BLaER1 treated with 17β-estradiol and CSF1 and Interleukin-3, amounts not matched to agents 10 nM and 100 nM (cell line): Measurements from ENCODE around the gene FYTTD1.

Source experiments
- H3K27ac ChIP-seq, 11 experiments: shearing (Covaris generic); formaldehyde crosslinking; 2 replicates each; pipeline ENCODE4 v1.8.1; 2022
- H3K27me3 ChIP-seq, 11 experiments: shearing (Covaris generic); formaldehyde crosslinking; 2 replicates each; pipeline ENCODE4 v1.8.1; 2022
- H3K36me3 ChIP-seq, 11 experiments: shearing (Covaris generic); formaldehyde crosslinking; 2 replicates each; pipeline ENCODE4 v1.8.1; 2022
- H3K4me1 ChIP-seq, 10 experiments: shearing (Covaris generic); formaldehyde crosslinking; 2 replicates each; pipeline ENCODE4 v1.8.1; 2022
- H3K4me2 ChIP-seq, 11 experiments: shearing (Covaris generic); formaldehyde crosslinking; 2 replicates each; pipeline ENCODE4 v1.8.1; 2022
- H3K4me3 ChIP-seq, 10 experiments: shearing (Covaris generic); formaldehyde crosslinking; 2 replicates each; pipeline ENCODE4 v1.8.1; 2022
- H3K9ac ChIP-seq, 11 experiments: shearing (Covaris generic); formaldehyde crosslinking; 2 replicates each; pipeline ENCODE4 v1.8.1; 2022
- H3K9me3 ChIP-seq, 11 experiments: shearing (Covaris generic); formaldehyde crosslinking; replicated peaks in 1 of 11; 2 replicates each; pipeline ENCODE4 v1.8.1; 2022
- H4K20me1 ChIP-seq, 11 experiments: shearing (Covaris generic); formaldehyde crosslinking; 2 replicates each; pipeline ENCODE4 v1.8.1; 2022
- Cebpa-rat ChIP-seq, 11 experiments: shearing (Covaris generic); IDR thresholded peaks; 2 replicates each; pipeline ENCODE4 v1.8.1; 2022

Gene FYTTD1

DNA sequence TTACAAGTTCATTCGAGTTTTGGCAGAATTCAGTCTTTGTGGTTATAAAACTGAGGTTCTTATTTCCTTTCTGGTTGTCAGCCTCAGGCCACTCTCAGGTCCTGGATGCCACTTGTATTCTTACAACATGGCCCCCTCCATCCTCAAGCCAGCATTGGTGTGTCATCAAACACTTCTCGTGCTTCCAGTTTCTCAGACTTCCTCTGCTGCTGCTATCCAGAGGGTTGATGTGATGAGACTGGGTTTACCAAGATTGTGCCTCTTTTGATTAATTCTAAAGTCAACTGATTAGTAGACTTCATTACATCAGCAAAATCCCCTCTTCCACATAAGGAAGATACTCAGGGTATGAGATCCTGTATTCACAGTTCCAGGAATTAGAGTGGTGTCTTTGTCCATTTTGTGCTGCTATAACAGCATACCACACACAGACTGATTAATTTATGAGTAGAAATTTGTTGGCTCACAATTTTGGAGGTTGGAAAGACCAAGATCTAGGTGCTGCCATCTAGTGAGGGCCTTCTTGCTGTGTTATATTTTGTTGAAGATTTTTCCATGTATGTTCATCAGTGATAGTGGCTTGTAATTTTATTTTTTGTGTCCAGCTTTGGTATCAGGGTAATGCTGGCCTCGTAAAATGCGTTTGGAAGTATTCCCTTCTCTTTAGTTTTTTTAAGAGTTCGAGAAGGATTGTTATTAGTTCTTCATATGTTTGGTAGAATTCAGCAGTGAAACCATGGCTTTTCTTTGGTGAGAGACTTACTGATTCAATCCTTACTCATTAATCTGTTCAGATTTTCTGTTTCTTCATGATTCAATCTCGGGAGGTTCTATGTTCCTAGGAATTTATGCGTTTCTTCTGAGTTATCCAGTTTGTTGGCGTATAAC, 52.5 kb downstream of the FYTTD1 start:
- no peak for TF ChIP-seq Cebpa-rat (IDR thresholded peaks at IDR 0.05)
- peaks cover 0 to 25% (median 7%) of the 10 kb centered on the region in 11 experiments; a peak in 6 of 22 replicates for H3K36me3 ChIP-seq
- no peaks in the 10 kb centered on the region for H3K9me3 ChIP-seq
- peaks cover 29 to 95% (median 54%) of the 10 kb centered on the region in 11 experiments; a peak in 19 of 22 replicates for H4K20me1 ChIP-seq
- H3K27me3 ChIP-seq, result no peaks in the 10 kb centered on the region
- peak overlapping the region; percentile 1 to 68 (median 38); a peak in 18 of 22 replicates for H3K4me2 ChIP-seq
- no peak overlapping the region for H3K4me3 ChIP-seq
- peak overlapping the region in 5 of 11 experiments; percentile 1 to 23 (median 11); a peak in 4 of 22 replicates for H3K27ac ChIP-seq
- 0 out of 22 replicates have a peak overlapping the region, but pooled peaks of 1 of the 11 experiments have one; percentile 32 for H3K9ac ChIP-seq
- H3K4me1 ChIP-seq, result peaks cover 23 to 42% (median 30%) of the 10 kb centered on the region in 10 experiments

DNA sequence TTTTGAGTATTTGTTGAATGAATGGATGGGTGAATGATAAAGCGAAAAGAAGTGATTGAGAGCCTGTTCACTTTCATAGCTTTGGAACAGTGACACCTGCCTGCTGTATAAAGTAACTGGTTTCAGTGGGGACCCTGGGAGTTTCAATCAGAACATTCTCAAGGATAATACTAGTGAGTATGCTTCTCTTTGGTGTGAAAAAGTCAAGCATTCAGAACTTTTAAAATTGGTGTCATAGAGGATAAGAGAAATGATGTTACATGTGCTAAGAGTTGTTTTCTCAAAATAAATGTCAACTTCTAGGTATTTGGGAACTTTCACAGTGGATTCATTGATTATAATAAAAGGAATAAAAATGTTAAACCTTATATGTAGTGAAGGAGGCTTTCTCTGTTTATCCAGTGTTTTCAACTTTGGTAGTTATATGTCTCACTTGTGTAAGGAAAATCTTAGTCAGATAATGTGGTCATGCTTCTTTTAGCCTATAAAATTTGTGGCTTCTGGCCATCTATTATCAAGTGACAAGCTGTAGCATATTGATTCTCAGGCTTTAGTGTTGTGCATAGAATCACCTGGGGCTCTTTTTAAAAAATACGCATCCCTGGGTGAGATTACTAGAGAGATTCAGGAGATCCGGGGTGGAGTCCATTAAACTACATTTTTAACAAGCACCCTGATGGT, 53.2 kb downstream of the FYTTD1 start:
- Histone ChIP-seq H3K4me3 (no peak overlapping the region), H3K9me3 (no peaks in the 10 kb centered on the region), H3K9ac (0 out of 22 replicates have a peak overlapping the region, but pooled peaks of 1 of the 11 experiments have one; percentile 32), H3K4me1 (peaks cover 20 to 38% (median 27%) of the 10 kb centered on the region in 10 experiments), H3K27ac (no peak overlapping the region), H3K4me2 (no peak overlapping the region), H3K36me3 (peaks cover 0 to 26% (median 7%) of the 10 kb centered on the region in 11 experiments; a peak in 6 of 22 replicates), H3K27me3 (no peaks in the 10 kb centered on the region), H4K20me1 (peaks cover 22 to 95% (median 48%) of the 10 kb centered on the region in 11 experiments; a peak in 19 of 22 replicates)
- TF ChIP-seq Cebpa-rat (IDR thresholded peaks at IDR 0.05), result no peak

DNA sequence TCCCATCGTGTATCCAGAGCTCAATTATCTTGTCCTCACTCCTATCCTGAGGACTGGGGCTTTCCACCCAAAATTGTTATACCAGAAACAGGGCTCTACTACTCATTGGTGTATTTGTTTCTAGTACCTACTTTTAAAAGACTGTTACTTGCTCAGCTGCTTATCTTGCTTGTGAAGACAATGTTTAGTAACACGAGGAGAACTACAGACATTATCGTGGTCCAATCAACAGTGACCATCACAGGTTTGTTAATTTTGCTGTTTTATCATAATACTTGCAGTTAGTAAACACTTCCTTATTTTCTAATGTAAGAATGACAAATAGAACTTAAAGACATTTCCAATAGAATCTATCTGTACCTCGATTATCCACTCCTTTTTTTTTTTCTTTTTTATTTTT, 54.8 kb downstream of the FYTTD1 start:
- Histone ChIP-seq H3K4me1 (peaks cover 13 to 36% (median 21%) of the 10 kb centered on the region in 10 experiments), H3K9ac (no peak overlapping the region), H3K4me2 (no peak overlapping the region), H3K27ac (no peak overlapping the region), H3K4me3 (no peak overlapping the region), H4K20me1 (peaks cover 18 to 95% (median 48%) of the 10 kb centered on the region in 11 experiments; a peak in 18 of 22 replicates), H3K27me3 (no peaks in the 10 kb centered on the region), H3K9me3 (no peaks in the 10 kb centered on the region), H3K36me3 (peaks cover 0 to 30% (median 5%) of the 10 kb centered on the region in 11 experiments; a peak in 6 of 22 replicates)
- TF ChIP-seq Cebpa-rat (IDR thresholded peaks at IDR 0.05), result no peak

DNA sequence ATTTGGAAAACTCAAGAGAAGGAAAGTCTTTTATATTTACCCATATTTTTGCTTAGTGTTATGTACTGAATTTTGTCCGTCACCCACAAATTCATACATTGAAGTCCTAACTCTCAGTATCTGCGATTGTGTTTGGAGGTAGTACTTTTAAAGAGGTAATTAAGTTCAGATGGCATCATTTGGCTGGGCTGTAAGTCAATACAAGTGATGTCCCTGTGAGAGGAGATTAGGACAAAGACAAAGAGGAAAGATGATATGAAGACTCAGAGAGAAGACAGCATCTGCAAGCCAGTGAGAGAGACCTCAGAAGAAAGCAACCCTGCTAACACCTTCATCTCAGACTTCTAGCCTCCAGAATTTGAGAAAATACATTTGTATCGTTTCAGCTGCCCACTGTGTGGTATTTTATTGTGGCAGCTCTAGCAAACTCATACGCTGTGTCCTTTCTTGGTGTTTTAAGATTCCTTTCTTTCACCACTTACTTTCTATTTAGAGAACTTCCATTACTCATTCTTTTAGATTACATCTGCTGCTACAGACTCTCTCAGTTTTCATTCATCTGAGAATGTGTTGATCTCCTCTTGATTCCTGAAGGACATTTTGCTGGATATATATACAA, 58.4 kb downstream of the FYTTD1 start:
- no peak overlapping the region for H3K9ac ChIP-seq

DNA sequence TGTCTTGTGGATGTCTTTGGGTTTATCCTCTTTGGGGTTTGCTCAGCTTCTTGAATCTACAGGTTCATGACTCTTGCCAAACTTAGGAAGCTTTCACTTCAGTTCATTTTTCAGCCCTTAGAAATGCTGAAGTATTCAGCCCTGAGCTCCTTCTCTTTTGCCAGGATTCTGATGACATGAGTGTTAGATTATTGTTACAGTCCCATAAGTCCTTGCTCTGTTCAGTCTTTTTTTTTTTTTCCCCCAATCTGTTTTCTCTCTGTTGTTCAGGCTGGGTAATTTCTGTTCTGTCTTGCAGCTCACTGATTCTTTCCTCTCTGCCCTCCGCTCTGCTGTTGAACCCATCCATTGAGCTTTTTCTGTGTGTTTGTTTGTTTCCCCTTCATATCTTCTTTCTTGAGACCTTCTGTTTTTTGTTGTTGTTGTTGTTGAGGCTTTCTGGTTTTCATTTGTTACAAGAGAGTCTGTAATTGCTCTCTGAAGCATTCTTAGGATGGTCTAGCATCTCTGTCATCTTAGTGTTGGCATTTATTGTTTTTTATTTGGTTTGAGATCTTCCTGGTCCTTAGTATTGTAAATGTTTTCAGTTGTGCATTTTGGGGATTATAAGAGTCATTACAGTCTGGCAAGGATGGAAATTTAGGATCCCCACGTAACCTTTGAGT, 59.8 kb downstream of the FYTTD1 start:
- Histone ChIP-seq H3K9ac (no peak overlapping the region), H3K4me3 (no peak overlapping the region), H3K9me3 (peaks cover 0 to 7% (median 0%) of the 10 kb centered on the region in 11 experiments; a peak in 5 of 22 replicates), H4K20me1 (peaks cover 12 to 90% (median 28%) of the 10 kb centered on the region in 11 experiments; a peak in 16 of 22 replicates), H3K27ac (peak overlapping the region in 1 of 11 experiments; percentile 42; a peak in 1 of 22 replicates), H3K4me2 (peak overlapping the region in 7 of 11 experiments; percentile 4 to 64 (median 18); a peak in 9 of 22 replicates), H3K36me3 (peaks cover 0 to 35% (median 13%) of the 10 kb centered on the region in 11 experiments; a peak in 12 of 22 replicates), H3K4me1 (peaks cover 6 to 22% (median 14%) of the 10 kb centered on the region in 10 experiments; a peak in 14 of 20 replicates), H3K27me3 (no peaks in the 10 kb centered on the region)
- no peak for TF ChIP-seq Cebpa-rat (IDR thresholded peaks at IDR 0.05)

More for the DNA sequence above, 58.4 kb downstream of the FYTTD1 start:
- H3K36me3 ChIP-seq, result peaks cover 0 to 30% (median 7%) of the 10 kb centered on the region in 11 experiments; a peak in 9 of 22 replicates
- no peak overlapping the region for H3K4me3 ChIP-seq
- no peak for TF ChIP-seq Cebpa-rat (IDR thresholded peaks at IDR 0.05)
- H3K4me1 ChIP-seq, result peaks cover 6 to 22% (median 14%) of the 10 kb centered on the region in 10 experiments; a peak in 14 of 20 replicates
- H4K20me1 ChIP-seq, result peaks cover 22 to 95% (median 41%) of the 10 kb centered on the region in 11 experiments; a peak in 17 of 22 replicates
- peak overlapping the region in 2 of 11 experiments; percentile 11 to 64; a peak in 1 of 22 replicates for H3K4me2 ChIP-seq
- no peaks in the 10 kb centered on the region for H3K27me3 ChIP-seq
- H3K27ac ChIP-seq, result no peak overlapping the region
- H3K9me3 ChIP-seq, result peaks cover 0 to 7% (median 0%) of the 10 kb centered on the region in 11 experiments; a peak in 5 of 22 replicates

DNA sequence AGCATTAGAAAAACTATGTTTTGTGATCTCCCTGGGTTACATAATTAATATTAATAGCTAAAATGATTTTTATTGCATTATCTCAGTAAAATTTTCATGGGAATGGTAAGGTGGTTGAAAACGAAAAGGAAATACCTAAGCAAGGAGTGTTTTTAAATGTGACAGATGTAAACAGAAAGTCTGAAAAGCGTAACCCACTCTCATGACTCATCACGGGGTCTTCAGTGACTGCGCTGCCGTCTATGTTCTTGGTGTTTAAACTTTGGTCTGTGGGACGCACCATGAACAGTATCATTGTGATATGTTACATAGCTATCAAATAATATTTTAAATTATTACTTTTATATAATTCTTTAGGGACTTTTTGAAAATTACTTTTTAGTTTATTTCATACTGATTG, 61.2 kb downstream of the FYTTD1 start:
- Histone ChIP-seq H3K4me3 (no peak overlapping the region), H3K36me3 (peaks cover 0 to 34% (median 6%) of the 10 kb centered on the region in 11 experiments; a peak in 11 of 22 replicates), H3K27me3 (no peaks in the 10 kb centered on the region), H3K4me1 (peaks cover 6 to 22% (median 14%) of the 10 kb centered on the region in 10 experiments; a peak in 14 of 20 replicates), H3K27ac (no peak overlapping the region), H4K20me1 (peaks cover 12 to 90% (median 22%) of the 10 kb centered on the region in 11 experiments; a peak in 16 of 22 replicates), H3K4me2 (no peak overlapping the region), H3K9ac (no peak overlapping the region), H3K9me3 (peaks cover 0 to 7% (median 0%) of the 10 kb centered on the region in 11 experiments; a peak in 5 of 22 replicates)
- TF ChIP-seq Cebpa-rat (IDR thresholded peaks at IDR 0.05), result no peak

DNA sequence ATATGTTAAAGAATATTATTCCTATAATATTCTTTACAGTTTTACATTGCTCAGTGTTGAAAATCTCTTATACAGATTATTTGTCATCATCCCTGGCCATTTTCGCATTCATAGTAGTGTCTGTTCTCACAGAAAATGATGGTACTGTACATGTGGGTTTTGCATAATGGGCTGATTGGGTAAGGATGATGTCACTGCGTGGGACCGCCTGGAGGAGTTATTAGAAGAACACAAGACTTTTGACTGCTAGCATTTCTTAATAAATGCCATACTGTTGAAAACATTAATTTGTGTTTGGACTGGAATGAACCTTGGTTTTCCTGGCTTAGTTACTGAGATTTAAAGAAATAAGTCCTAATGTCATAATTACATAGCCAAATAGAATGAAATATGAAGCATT, 61.7 kb downstream of the FYTTD1 start:
- H3K27ac ChIP-seq, result no peak overlapping the region
- no peak overlapping the region for H3K4me3 ChIP-seq
- H4K20me1 ChIP-seq, result peaks cover 12 to 89% (median 22%) of the 10 kb centered on the region in 11 experiments; a peak in 16 of 22 replicates
- H3K4me1 ChIP-seq, result peaks cover 6 to 22% (median 14%) of the 10 kb centered on the region in 10 experiments; a peak in 14 of 20 replicates
- H3K9ac ChIP-seq, result no peak overlapping the region
- TF ChIP-seq Cebpa-rat (IDR thresholded peaks at IDR 0.05), result no peak
- H3K36me3 ChIP-seq, result peaks cover 3 to 33% (median 9%) of the 10 kb centered on the region in 11 experiments; a peak in 14 of 22 replicates
- H3K9me3 ChIP-seq, result peaks cover 0 to 7% (median 0%) of the 10 kb centered on the region in 11 experiments; a peak in 5 of 22 replicates
- H3K4me2 ChIP-seq, result no peak overlapping the region
- H3K27me3 ChIP-seq, result no peaks in the 10 kb centered on the region
